Epithelial cell of esophagus (primary cell): ENCODE data around the gene PXDC1.

Source experiments
- DNase-seq: peaks from one replicate; pipeline ENCODE4 v3.0.0; 2010; ENCODE audit warnings: low read depth
- H3K4me3 ChIP-seq: 2 replicates; pipeline ENCODE4 v1.5.1; 2011; ENCODE audit warnings: mild to moderate bottlenecking, low read length, control low read depth
- CTCF ChIP-seq: IDR thresholded peaks from 2 replicates; pipeline ENCODE4 v1.5.1; 2011; ENCODE audit warnings: low read depth, mild to moderate bottlenecking, low read length, control low read depth, inconsistent platforms; ENCODE audit not compliant: insufficient read depth; ENCODE audit errors: missing control alignments

Gene PXDC1

GRCh38 chr6:3749977-3750316 is 1.6 kb downstream of the PXDC1 start:
- peak; percentile 87 for DNase-seq
- no peak for TF ChIP-seq CTCF
- peak overlapping the region; percentile 61 for H3K4me3 ChIP-seq

GRCh38 chr6:3749067-3749841 is 2.3 kb downstream of the PXDC1 start:
- peak overlapping the region; percentile 61 for H3K4me3 ChIP-seq
- TF ChIP-seq CTCF = no peak
- DNase-seq = peak; percentile 66

GRCh38 chr6:3748208-3749066 is 3.1 kb downstream of the PXDC1 start:
- peak overlapping the region; percentile 61 for H3K4me3 ChIP-seq
- DNase-seq = peak; percentile 88
- peak; percentile 73 for TF ChIP-seq CTCF

- no peak for DNase-seq
- TF ChIP-seq CTCF = no peak
- H3K4me3 ChIP-seq = no peak overlapping the region
Observed at GRCh38 chr6:3747100-3747737, 4.3 kb downstream of the PXDC1 start.

- DNase-seq = no peak
- H3K4me3 ChIP-seq = no peak overlapping the region
- no peak for TF ChIP-seq CTCF
Observed at GRCh38 chr6:3746696-3747095, 4.8 kb downstream of the PXDC1 start.

GRCh38 chr6:3746119-3746691 is 5.3 kb downstream of the PXDC1 start:
- no peak for TF ChIP-seq CTCF
- H3K4me3 ChIP-seq = no peak overlapping the region
- no peak for DNase-seq
